ENCODE data around the gene SLC35G4.
"Not testable (repeated sequence)": the region's sequence is repeated elsewhere in the genome, so short reads cannot be mapped to it uniquely, and the experiment has no call there.

The SLC35G4 gene

DNA sequence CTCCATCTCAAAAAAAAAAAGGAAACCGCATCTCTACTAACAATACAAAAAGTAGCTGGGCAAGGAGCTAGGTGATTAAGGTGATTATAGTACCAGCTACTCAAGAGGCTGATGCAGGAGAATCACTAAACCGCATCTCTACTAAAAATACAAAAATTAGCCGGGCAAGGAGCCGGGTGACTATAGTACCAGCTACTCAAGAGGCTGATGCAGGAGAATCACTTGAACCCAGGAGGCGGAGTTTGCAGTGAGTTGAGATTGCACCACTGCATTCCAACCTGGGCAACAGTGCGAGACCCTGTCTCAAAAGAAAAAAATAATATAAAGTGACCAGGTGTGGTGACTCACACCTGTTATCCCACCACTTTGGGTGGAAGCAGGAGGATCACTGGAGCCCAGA, 5.6 kb downstream of the SLC35G4 start:
- FAIRE-seq: not testable (repeated sequence)

DNA sequence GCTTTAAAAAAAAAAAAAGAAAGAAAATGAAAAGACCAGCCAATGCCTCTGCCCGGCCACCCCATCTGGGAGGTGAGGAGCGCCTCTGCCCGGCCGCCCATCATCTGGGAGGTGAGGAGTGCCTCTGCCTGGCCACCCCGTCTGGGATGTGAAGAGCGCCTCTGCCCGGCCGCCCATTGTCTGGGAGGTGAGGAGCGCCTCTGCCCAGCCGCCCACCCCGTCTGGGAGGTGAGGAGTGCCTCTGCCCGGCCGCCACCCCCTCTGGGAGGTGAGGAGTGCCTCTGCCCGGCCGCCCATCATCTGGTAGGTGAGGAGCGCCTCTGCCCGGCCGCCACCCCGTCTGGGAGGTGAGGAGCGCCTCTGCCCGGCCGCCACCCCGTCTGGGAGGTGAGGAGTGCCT, 37.9 kb downstream of the SLC35G4 start:
- not testable (repeated sequence) for FAIRE-seq

DNA sequence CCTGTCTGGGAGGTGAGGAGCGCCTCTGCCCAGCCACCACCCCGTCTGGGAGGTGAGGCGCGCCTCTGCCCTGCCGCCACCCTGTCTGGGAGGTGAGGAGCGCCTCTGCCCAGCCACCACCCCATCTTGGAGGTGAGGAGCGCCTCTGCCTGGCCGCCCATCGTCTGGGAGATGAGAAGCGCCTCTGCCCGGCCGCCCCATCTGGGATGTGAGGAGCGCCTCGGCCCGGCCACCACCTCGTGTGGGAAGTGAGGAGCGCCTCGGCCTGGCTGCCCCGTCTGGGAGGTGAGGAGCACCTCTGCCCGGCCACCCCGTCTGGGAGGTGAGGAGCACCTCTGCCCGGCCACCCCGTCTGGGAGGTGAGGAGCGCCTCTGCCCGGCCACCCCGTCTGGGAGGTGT, 38.4 kb downstream of the SLC35G4 start:
- not testable (repeated sequence) for FAIRE-seq

DNA sequence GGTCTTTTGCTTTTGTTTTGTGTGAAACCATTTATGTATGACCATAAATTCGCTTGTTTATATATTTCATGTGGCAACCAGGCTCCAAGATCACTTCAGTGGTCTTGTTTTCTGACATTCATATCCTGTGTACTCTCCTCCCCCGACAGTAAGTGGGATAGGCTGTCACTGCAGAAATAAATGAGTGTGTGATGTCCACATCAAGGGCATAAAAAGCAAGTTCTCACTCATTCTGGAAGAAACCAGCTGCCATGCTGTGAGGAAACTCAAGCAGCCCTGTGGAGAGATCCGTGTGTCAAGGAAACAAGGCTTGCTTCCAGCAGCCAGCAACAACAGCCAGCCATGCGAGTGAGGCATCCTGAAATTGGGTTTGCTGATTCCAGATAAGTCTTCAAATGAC, 40.4 kb downstream of the SLC35G4 start:
- no peak for FAIRE-seq

DNA sequence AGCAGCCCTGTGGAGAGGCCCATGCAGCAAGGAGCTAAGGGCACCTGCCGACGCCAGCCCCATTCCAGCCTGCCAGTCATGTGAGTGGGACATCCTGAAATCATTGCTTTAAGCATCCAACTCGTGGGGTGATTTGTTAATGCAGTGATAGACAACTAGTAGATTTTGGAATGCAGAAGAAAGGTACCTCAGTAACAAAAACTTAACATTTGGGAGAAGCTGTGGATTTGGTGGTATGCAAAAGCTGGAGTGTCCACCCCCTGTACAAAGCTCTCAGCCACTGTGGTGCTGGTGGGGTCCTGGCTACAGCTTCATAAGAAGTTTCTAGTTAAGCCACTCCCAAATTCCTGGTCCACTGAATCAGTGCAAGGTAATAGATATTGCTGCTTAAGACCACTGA, 42.5 kb downstream of the SLC35G4 start:
- no peak for FAIRE-seq

DNA sequence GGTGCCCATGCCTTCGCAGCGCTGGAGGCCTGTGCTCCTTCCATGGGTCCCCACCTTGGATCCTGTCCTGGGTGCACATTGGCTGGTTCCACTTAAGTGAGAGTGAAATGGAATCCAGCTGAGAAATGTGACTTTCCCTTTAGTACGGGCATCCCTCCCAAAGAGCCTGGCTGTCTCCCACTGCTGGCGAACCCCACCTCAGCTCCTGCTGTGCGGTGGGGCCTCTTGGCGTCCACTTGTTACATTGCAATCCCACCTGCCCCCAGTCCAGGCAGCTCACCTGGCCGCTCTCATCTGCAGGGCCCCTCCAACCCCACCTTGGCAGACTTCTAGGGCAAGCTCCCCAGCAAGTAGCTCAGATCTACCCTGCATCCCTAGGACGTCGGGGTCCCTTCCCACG, 44.1 kb downstream of the SLC35G4 start:
- no peak for FAIRE-seq

DNA sequence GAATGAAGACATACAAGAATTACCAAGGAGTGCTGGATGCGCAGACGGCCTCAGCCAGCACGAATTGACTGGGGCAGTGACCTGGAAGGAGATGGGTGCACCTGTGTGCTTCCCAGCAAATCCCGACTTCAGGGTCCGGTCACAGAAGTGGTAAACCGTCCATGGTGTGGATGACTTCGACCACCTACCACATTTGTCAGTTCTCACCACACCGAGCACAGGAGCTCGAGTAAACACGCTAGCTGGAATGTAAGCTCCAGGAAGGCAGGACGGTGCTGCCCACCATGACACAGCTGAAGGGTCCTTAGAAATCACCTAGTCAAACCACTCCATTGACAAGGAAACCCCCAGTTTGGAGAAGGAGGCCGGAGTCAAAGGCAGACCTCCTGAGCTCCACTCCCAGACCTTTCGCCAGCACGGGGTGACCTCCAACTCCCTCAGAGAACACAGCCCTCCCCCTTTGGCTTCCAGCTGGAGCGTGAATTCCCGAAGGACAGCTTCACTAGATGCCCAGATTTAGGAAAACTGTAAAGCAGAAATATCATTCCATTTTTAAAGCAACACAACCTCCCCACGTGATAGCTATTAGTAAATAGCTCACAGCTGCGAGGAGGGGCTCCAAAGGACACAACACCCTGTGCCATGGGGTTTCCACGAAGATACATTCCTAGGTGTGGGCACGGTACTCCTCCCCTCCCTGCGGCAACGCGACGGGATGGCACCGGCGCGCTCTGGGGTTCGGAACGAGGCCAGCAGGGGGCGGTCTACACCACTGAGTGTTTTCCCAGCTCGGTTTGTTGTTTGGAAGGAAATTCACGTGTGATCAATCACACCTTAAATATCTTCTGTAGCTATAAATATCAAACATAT, 45.6 kb downstream of the SLC35G4 start:
- no peak for FAIRE-seq

DNA sequence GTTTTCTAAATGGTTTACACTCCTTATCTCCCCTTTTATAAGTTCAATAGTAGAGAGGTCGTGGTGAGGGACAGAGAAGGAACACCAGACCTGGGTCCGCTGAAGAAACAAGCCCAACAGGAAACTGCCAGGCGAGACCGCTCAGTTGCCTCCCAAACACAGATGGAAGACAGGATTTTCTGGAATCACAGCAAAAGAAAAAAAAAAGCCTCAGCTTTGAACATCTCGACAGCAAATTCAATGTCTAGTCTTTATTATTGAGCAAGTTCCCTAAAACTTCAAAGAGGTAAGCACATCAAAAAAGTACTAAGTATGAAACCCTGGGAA, 46.2 kb downstream of the SLC35G4 start:
- FAIRE-seq: no peak

DNA sequence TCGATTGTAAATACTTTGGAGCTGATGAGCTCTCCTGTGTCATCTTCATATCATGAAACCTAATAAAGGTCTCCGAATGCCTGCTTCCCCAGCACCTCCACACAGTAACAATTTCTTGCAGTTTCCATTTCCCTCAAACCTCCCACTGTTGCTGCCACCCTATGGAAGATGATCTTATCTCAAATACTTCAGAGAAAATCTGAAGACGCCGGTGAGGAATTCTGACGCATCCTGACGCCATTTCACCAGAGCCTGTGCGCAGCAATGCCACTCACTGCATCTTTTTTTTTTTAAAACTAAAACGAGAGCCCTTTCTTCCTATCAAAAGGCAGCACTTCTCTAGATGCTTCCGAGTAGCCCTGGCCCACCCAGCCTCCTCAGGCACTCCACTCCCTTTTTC, 47.8 kb downstream of the SLC35G4 start:
- FAIRE-seq: no peak

DNA sequence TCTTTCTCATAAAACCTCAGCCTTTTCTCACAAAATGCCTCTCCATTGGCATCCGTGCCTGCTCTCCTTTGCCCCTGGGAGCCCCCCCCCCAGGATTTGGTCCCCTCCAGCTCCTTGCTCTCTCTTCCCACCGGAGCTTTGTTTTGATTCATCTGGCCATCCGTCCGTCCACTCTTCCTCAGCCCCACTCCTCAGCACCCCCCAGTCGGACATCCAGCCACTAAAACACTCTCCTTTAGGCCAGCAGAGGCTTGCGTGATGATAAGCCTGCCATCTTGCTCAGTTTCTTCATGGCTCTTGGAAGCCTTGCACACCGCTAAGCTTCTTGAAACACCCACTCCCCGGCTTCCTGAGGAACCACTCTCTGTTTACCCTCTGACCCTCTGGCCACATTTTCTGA, 48.2 kb downstream of the SLC35G4 start:
- no peak for FAIRE-seq

DNA sequence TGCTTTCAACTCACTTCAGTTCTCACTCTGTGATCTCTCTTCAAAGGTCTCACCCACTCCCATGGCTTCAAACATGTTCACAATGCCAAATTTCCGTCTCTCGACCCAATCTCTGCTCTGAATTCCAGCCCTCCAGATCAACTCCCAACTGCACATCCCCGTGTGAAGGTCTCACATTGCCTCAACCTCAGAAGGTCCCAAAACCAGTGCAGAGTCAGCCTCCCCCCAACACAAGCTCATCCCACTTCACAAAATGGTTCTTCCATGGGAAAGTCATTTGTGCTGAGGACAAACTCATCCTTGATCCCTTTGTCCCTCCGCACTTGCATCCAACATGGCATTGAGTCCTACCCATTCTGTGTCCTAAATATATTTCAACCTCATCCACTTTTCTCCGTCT, 48.6 kb downstream of the SLC35G4 start:
- FAIRE-seq: no peak

DNA sequence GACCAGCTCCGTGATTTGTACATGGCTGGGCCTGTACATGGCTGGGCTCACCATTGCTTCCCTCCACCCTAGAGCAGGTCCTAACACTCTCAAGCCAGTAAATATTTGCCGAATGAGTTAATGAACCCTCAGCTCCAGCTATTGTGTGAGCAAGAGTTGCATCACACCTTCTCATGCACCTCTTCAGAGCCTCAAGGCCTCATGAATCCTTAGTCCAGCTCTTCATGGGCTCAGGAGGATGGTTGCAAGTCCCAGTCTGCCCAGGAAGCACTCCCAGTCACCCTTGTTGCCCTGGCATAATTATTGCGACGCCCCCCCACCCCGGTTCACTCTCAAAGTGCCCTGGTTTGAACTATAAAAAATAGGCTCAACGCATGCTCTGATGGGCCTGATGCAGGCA, 49.6 kb downstream of the SLC35G4 start:
- FAIRE-seq: no peak
